NCI-H2227 treated with DMSO at 0.1 percent for 48 hours (cell line): ENCODE measurements around the gene HACD3.

Source experiments
- DNase-seq: peaks from one replicate; lab custom pipeline; 2025; lab: John Stamatoyannopoulos, UW

The HACD3 gene

GRCh38 chr15:65530318-65531111 lies at the start of gene HACD3:
HACD3 (plus strand) TSS chr15:65530463; CDS start chr15:65530632, 169 bp downstream.
- DNase-seq: peak; percentile 74

GRCh38 chr15:65484876-65485275 lies 45.4 kb upstream of the HACD3 start:
- DNase-seq: no peak

- DNase-seq: no peak
These were observed 36.2 kb upstream of the HACD3 start for GRCh38 chr15:65494076-65494475.

- DNase-seq: no peak
These were observed 20.9 kb upstream of the HACD3 start for GRCh38 chr15:65509321-65509720.

- DNase-seq: no peak
These were observed 18.1 kb upstream of the HACD3 start for GRCh38 chr15:65512189-65512588.

- DNase-seq: no peak
These were observed 17.4 kb upstream of the HACD3 start for GRCh38 chr15:65512807-65513416.

- DNase-seq: peak; percentile 90
These were observed 13.0 kb upstream of the HACD3 start, which contains the start of gene DPP8 for GRCh38 chr15:65516997-65517865. DPP8 (minus strand) TSS chr15:65517689; CDS start chr15:65512553, 5,136 bp downstream.

GRCh38 chr15:65517866-65518207 lies 12.4 kb upstream of the HACD3 start:
- no peak for DNase-seq

- DNase-seq: peak; percentile 49
These were observed 11.5 kb upstream of the HACD3 start for GRCh38 chr15:65518633-65519285.

GRCh38 chr15:65521350-65521749 lies 8.9 kb upstream of the HACD3 start:
- DNase-seq: no peak

- DNase-seq: no peak
These were observed 6.0 kb upstream of the HACD3 start for GRCh38 chr15:65524226-65524625.

- DNase-seq: no peak
These were observed 4.6 kb upstream of the HACD3 start for GRCh38 chr15:65525622-65526021.

- DNase-seq: no peak
These were observed 1.7 kb upstream of the HACD3 start for GRCh38 chr15:65528461-65529060.

- DNase-seq: peak; percentile 26
These were observed 423 bp upstream of the HACD3 start for GRCh38 chr15:65529762-65530317.

- DNase-seq: no peak
These were observed 2.4 kb downstream of the HACD3 start for GRCh38 chr15:65532738-65533051.

- no peak for DNase-seq
These were observed 2.9 kb downstream of the HACD3 start for GRCh38 chr15:65533057-65533756.

GRCh38 chr15:65535192-65535591 lies 4.9 kb downstream of the HACD3 start:
- DNase-seq: no peak

- no peak for DNase-seq
These were observed 10.1 kb downstream of the HACD3 start for GRCh38 chr15:65540314-65540713.

GRCh38 chr15:65541231-65541820 lies 11.1 kb downstream of the HACD3 start:
- no peak for DNase-seq

GRCh38 chr15:65547841-65548240 lies 17.6 kb downstream of the HACD3 start:
- DNase-seq: no peak
